ENCODE measurements around the gene ITPRIPL2. TPM values are rescaled to one million over a fixed set of nuclear protein-coding genes. Genes with fewer than 3 reads are reported as not detected.

Gene ITPRIPL2
- polyA plus RNA-seq, 1 donor from 2014 or later: not detected

DNA sequence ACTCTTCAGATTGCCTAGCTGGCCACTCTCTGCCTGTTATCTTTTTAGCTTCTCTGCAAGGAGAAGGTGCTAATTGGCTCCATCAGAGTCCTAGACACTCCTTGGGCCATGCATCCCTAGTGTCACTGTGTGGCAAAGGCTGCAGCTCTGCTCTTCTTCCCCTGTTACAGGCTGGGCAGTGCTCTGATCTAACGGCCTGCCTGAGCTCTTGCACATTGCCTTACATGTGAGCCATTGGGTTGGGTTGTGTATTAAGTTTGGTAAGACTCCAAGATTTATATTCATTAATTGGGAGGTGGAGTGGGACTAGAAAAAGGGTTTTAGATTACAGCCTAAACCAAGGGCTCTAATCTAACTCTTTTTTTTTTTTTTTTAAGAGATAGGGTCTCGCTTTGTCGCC lies 31.2 kb downstream of the ITPRIPL2 start:
- Histone ChIP-seq H4K20me1 (ENCODE audit: insufficient read depth) (no peaks in the 10 kb centered on the region), H3K9me3 (ENCODE audit: low read length) (no peaks in the 10 kb centered on the region), H3K9me2 (ENCODE audit: insufficient read depth, low read length) (no peaks in the 10 kb centered on the region), H3F3A (ENCODE audit: insufficient read depth, low read length, poor library complexity, severe bottlenecking) (no peaks in the 10 kb centered on the region), H2AFZ (ENCODE audit: low read depth, low read length) (no peak overlapping the region), H3K4me2 (ENCODE audit: low read length) (no peak overlapping the region), H3K9ac (ENCODE audit: low read length) (no peak overlapping the region), H3K36me3 (ENCODE audit: insufficient read depth, low read length) (no peaks in the 10 kb centered on the region), H3K4me3 (ENCODE audit: low read length) (no peak overlapping the region), H3K27me3 (ENCODE audit: insufficient read depth, low read depth, low read length) (no peaks in the 10 kb centered on the region), H3K79me2 (replicated peaks; ENCODE audit: insufficient read depth, low read length) (no peaks in the 10 kb centered on the region), H3K27ac (ENCODE audit: low read length) (no peak overlapping the region)
- TF ChIP-seq EZH2 (IDR thresholded peaks at IDR 0.05; ENCODE audit: borderline replicate concordance, insufficient read depth, low read length, poor library complexity, severe bottlenecking) (no peak), REST (IDR thresholded peaks at IDR 0.05; ENCODE audit: borderline replicate concordance) (no peak), MXI1 (conservative IDR thresholded peaks at IDR 0.05; ENCODE audit: poor library complexity, severe bottlenecking) (no peak), SMC3 (conservative IDR thresholded peaks at IDR 0.05; ENCODE audit: poor library complexity) (no peak), EP300 (conservative IDR thresholded peaks at IDR 0.05; ENCODE audit: poor library complexity, severe bottlenecking) (no peak), POLR2AphosphoS5 (IDR thresholded peaks at IDR 0.05) (no peak), TAF1 (IDR thresholded peaks at IDR 0.05; ENCODE audit: low read depth) (no peak), RAD21 (conservative IDR thresholded peaks at IDR 0.05) (no peak), CTCF (IDR thresholded peaks at IDR 0.05; ENCODE audit: poor library complexity, severe bottlenecking) (no peak)

- H3K4me3 ChIP-seq (ENCODE audit: low read length): no peak overlapping the region
- H3K27ac ChIP-seq (ENCODE audit: low read length): no peak overlapping the region
- no peaks in the 10 kb centered on the region for H3K9me2 ChIP-seq (ENCODE audit: insufficient read depth, low read length)
- H2AFZ ChIP-seq (ENCODE audit: low read depth, low read length): no peak overlapping the region
- no peak overlapping the region for H3K9ac ChIP-seq (ENCODE audit: low read length)
- H3K4me2 ChIP-seq (ENCODE audit: low read length): no peak overlapping the region
- no peak for TF ChIP-seq MXI1 (conservative IDR thresholded peaks at IDR 0.05; ENCODE audit: poor library complexity, severe bottlenecking)
- H3K79me2 ChIP-seq (replicated peaks; ENCODE audit: insufficient read depth, low read length): no peaks in the 10 kb centered on the region
- no peaks in the 10 kb centered on the region for H3K9me3 ChIP-seq (ENCODE audit: low read length)
- H3K36me3 ChIP-seq (ENCODE audit: insufficient read depth, low read length): no peaks in the 10 kb centered on the region
- no peaks in the 10 kb centered on the region for H3K27me3 ChIP-seq (ENCODE audit: insufficient read depth, low read depth, low read length)
- no peaks in the 10 kb centered on the region for H3F3A ChIP-seq (ENCODE audit: insufficient read depth, low read length, poor library complexity, severe bottlenecking)
- H4K20me1 ChIP-seq (ENCODE audit: insufficient read depth): no peaks in the 10 kb centered on the region
These were observed 33.4 kb downstream of the ITPRIPL2 start for GRCh38 chr16:19147126-19147525.

GRCh38 chr16:19147627-19148026 lies 33.9 kb downstream of the ITPRIPL2 start:
- H3K27me3 ChIP-seq (ENCODE audit: insufficient read depth, low read depth, low read length): no peaks in the 10 kb centered on the region
- H4K20me1 ChIP-seq (ENCODE audit: insufficient read depth): no peaks in the 10 kb centered on the region
- H2AFZ ChIP-seq (ENCODE audit: low read depth, low read length): no peak overlapping the region
- no peak overlapping the region for H3K4me3 ChIP-seq (ENCODE audit: low read length)
- no peaks in the 10 kb centered on the region for H3K79me2 ChIP-seq (replicated peaks; ENCODE audit: insufficient read depth, low read length)
- no peak overlapping the region for H3K27ac ChIP-seq (ENCODE audit: low read length)
- H3K9me2 ChIP-seq (ENCODE audit: insufficient read depth, low read length): no peaks in the 10 kb centered on the region
- H3K9me3 ChIP-seq (ENCODE audit: low read length): no peaks in the 10 kb centered on the region
- no peak overlapping the region for H3K4me2 ChIP-seq (ENCODE audit: low read length)
- H3F3A ChIP-seq (ENCODE audit: insufficient read depth, low read length, poor library complexity, severe bottlenecking): no peaks in the 10 kb centered on the region
- no peaks in the 10 kb centered on the region for H3K36me3 ChIP-seq (ENCODE audit: insufficient read depth, low read length)
- TF ChIP-seq REST (IDR thresholded peaks at IDR 0.05; ENCODE audit: borderline replicate concordance) (no peak), TAF1 (IDR thresholded peaks at IDR 0.05; ENCODE audit: low read depth) (no peak), RAD21 (conservative IDR thresholded peaks at IDR 0.05) (no peak), CTCF (IDR thresholded peaks at IDR 0.05; ENCODE audit: poor library complexity, severe bottlenecking) (no peak), MXI1 (conservative IDR thresholded peaks at IDR 0.05; ENCODE audit: poor library complexity, severe bottlenecking) (no peak), EZH2 (IDR thresholded peaks at IDR 0.05; ENCODE audit: borderline replicate concordance, insufficient read depth, low read length, poor library complexity, severe bottlenecking) (no peak), SMC3 (conservative IDR thresholded peaks at IDR 0.05; ENCODE audit: poor library complexity) (no peak)
- H3K9ac ChIP-seq (ENCODE audit: low read length): no peak overlapping the region

Measured in neural cell (in vitro differentiated cells).